ENCODE results near the gene GMIP.
A peak's percentile ranks its signal among the peaks of the same experiment; 100 is the strongest.
"Not testable (repeated sequence)": the region's sequence is repeated elsewhere in the genome, so short reads cannot be mapped to it uniquely, and the experiment has no call there.

Gene GMIP

DNA sequence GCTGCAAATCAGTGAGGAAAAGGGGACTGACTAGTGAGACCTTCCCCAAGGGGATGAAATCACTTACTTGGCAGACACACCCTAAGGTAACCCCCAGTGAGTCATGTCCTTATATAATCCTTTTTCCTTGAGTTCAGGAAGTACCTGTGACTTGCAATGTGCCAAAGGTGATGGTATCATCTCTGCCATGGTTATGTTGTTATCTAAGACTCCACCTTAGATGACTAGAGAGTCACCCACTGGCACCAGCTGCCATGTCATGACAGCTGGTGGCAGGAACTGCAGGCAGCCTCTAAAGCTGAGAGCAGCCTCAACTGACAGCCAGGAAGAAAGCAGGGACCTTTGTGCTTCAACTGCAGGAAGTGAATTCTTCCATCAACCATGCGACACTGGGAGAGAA, 37.4 kb downstream of the GMIP start:
- no peak for DNase-seq (ENCODE audit: low read depth)

DNA sequence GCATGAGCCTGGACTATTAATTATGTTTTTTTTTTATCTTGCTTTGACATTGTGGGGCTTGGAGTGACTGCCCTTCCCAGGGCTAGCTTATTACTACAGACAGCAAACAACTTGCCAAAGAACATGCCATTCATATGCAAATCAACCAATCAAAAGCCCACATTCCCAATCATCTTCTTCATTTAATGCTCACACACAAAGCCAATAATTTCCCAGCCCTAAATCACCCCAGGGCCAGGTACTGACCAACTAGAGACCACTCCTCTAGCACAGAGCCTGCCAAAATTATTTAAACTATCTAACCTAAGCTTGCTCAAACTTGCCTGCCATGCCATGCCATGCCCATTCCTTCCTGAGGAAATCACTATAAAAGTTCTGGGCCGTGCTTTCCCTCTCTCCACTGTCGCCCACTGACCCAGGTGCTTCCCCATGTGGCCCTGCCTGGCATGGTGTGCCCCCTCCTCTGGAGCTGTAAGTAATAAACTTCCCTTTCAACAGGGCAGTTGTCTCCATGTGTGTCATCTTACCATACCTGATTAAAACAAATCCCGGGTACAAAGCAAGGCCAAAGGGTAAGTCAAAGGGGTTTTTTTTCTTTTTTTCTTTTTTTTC, 40.6 kb downstream of the GMIP start:
- no peak for DNase-seq (ENCODE audit: low read depth)

DNA sequence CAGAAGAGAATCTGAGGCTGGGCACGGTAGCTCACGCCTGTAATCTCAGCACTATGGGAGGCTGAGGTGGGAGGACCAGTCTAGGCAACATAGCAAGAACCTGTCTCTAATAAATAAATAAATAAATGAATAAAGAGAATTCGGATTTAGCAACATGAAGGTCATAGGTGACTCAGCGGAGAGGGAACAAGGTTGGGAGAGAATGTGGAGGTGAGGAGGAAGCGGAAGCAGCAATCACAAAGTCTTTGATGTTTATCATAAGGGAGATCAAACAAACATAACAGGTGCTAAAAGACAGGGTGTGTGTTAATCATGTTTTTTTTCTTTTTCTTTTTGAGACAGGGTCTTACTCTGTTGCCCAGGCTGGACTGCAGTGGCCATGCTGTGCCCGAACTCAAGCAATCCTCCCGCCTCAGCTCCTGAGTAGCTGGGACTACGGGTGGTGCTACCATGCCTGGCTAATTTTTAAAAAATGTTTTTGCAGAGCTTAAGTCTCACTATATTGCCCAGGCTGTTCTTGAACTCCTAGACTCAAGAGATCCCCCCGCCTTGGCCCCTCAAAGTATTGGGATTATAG, 41.2 kb downstream of the GMIP start:
- no peak for DNase-seq (ENCODE audit: low read depth)

DNA sequence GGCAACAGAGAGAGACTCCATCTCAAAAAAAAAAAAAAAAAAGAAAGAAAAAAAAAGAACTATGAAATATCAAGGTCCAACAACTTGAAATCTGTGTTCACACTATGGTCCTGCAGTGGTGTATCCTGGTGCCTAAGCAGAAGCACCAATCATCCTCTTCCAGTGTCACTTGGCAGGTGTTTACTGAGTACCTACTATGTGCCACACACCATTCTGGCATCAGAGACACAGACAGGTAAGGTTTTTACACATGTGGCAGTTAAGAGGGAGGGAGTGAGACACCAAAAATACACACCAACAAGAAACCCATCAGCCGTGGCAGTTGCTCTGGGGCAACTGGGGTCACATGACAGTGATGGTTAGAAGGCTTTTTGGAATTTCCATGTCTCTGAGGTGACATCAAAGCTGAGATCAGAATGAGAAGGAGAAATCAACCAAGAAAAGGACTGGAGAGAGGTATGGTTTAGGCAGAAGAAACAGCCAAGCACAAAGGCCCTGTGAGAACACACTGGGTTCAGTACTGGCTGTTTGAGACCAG, 42.6 kb downstream of the GMIP start:
- no peak for DNase-seq (ENCODE audit: low read depth)

DNA sequence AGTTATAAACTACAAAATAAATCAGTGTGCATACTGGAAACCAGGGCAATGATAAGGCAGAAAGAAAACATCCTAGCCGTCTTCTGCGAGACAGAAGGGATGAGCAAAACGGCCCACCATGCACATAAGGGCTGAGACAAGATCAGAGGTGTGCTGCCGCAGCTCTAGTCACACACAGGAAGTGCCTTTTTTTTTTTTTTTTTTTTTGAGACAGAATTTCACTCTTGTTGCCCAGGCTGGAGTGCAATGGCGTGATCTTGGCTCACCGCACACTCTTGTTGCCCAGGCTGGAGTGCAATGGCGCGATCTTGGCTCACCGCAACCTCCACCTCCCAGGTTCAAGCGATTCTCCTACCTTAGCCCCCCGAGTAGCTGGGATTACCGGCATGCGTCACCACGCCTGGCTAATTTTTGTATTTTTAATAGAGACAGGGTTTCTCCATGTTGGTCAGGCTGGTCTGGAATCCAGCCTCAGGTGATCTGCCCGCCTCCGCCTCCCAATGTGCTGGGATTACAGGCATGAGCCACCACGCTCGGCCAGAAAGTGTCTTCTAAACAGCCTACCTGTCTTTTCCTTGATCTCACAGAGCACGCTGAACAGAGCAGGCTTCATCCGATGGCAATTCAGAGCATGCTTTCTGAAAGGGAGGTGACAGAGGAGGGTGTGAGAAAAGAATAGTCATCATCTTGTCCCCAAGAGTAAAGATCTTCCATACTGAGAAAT, 44.6 kb downstream of the GMIP start:
- DNase-seq (ENCODE audit: low read depth): not testable (repeated sequence)

DNA sequence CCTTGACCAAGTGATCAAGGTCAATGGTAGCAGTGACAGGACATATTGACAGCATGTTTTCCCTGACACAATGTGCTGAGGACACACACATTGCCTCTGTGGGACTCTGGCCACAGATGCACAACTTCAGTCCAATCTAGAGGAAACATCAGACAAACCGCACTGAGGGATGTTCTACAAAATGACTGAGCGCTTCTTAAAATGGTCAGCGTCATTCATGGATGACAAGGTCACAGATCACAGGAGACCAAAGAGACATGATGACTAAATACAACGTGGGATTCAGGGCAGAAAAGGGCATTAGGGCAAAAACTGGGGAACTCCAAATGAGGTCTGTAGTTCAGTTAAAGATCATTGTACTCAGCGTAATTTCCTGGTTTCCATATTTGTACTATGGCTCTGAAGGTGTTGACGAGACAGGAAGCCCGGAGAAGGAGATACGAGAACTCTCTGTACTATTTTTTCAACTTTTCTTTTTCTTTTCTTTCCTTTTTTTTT, 45.6 kb downstream of the GMIP start:
- DNase-seq (ENCODE audit: low read depth): peak; percentile 53

DNA sequence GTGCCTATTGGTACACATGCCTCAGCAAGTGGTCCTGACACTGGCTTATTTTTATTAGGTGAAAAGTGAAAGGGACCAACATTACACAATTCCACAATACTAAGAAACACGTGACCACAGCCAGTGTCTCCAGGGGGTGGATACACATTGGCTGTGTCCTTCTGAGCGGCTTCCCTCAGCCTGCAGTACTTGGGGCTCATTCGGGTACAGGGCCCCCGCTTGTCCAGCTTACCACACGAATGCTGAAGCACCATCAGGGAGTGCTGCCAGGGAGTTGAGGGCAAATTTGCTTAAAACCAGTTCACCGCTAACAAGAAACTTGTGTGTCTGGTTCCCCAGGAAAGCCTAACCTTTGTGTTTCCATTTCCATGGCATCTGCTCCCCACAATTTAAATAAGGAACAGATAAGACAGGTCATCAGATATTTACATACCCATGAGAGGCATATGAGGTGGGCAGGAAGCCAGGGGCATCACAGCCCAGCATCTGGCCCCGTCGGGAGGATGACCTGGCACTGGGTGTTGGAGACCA, 48.2 kb downstream of the GMIP start:
- no peak for DNase-seq (ENCODE audit: low read depth)

DNA sequence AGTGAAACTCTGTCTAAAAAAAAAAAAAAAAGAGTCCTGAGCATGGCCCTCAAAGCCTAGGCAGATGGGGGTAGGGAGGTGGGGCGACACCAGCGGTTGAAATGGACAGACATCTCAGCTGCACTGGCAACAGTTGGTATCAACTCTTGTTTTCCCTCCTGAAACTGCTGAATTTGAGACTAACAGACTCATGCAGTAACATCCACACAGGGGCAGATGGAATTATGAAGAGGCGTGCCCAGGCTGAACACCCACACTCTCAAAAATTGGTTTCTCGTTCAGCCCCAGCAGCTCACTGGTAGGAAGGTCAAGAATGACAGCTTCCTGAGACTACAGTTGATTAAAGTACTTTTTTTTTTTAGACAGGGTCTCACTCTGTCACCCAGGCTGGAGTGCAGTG, 49.1 kb downstream of the GMIP start:
- no peak for DNase-seq (ENCODE audit: low read depth)

DNA sequence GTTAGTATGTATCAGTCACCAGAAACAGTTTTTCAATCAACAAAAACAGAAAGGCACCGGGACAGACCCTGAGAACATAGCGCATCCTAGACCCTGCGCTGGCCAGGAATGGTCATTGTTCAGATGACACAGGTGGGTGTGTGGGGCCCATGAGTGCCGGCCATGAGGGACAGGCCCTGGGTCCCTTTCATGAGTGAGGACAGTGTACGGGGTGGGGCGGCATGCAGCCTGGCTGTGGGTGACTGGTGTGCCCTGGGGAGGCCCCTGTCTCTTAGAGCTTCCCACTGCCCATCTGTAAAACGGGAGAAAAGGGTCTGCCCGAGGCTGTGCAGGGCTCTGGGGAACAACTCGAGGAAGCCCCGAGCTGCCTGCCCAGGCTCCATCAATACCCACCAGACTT, 50.8 kb downstream of the GMIP start:
- no peak for DNase-seq (ENCODE audit: low read depth)

DNA sequence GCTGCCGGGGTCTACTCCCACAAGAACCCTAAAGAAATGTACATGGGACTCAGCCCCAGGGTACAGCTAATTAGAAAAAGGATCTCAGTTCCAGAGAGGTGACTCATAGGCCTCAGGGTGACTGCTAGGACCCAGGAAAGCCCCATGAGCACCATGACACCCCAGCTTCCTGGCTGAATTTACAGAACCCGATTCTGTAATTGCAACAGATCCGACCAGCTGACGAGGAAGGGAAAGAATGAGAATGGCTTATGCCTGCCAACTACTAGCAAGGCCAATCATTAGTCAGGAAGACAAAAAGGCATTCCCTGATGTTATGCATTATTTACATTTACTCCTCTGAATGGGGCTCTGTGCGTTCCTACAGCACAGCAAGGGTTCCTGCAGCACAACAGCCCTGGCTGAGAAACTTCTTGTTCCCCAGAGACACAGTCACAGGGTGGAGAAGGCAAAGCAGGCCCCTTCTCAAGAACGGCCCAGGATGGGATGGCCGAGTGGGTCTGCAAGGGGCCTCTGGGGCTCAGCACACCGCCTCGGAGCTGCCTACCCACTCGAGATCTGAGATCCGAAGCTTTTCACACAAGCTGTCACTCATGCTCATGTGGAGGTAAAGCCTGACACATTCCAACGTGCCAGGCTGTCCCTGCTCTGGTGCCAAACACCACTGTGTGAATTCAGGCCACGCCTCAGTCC, 52.2 kb downstream of the GMIP start:
- DNase-seq (ENCODE audit: low read depth): no peak

DNA sequence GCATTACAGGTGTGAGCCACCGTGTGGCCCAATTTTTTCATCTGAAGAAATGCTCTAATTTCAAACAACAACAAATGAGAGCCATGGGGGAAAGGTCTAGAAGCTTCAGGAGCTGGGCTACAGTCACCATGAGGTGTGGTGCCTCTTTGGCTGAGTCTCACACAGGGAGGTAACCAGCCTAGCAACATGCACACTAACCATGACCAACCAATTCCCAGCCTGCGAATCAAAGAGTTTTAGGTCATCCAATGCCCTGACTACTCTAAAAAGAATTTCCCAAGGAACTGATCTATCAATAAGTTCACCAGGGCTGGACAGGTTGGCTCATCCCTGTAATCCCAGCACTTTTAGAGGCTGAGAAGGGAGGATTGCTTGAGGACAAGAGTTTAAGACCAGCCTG, 54.9 kb downstream of the GMIP start:
- DNase-seq (ENCODE audit: low read depth): no peak

DNA sequence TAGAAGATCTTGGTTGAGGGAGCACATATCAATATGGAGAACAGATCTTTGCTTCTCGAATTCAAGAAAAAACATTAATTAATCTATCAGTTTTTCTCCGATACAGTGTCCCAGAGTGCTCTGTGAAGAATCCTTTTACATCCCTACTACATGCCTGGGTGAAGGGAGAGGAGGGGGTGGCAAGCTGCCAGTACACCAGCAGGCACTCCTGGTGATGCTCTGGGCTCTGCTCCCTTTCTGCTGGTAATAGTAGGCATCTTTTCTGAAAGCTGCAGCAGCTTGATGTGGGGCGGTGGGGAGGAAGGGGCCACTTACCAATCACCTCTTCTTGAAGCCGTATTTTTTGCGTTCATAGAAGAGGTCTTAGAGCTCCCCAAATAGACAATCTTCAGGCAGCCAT, 55.7 kb downstream of the GMIP start:
- DNase-seq (ENCODE audit: low read depth): no peak

DNA sequence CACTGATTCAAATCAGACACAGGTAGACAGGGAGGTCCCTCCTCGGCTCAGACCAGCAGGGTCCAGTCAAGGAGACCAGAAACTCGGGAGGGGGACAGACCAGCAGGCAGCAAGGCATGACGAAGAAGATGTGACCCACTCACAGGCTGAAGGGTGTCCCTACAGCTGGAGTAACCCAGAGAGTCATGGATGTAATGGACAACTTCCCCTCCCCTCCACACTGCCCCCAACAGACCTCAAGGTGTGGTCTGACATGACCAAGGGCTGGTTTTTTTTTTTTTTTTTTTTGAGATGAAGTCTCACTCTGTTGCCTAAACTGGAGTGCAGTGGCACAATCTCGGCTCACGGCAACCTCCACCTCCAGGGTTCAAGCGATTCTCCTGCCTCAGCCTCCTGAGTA, 59.1 kb downstream of the GMIP start:
- no peak for DNase-seq (ENCODE audit: low read depth)

DNA sequence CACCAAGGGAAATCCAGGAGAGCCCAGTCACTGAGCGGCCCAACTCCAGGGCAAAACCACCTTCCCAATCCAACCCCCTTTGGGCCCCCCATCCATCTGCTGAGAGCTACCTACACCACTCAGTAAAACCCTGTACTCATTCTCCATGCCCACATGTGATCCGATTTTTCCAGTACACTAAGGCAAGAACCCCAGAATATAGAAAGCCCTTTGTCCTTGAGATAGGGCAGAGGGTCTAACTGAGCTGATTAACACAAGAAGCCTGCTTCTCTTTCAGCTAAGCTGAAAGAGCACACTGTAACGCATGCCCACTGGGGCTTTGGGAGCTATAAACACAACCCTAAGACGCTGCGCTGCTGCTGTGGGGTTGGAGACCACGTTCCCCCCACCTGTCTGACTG, 61.0 kb downstream of the GMIP start:
- DNase-seq (ENCODE audit: low read depth): no peak

DNA sequence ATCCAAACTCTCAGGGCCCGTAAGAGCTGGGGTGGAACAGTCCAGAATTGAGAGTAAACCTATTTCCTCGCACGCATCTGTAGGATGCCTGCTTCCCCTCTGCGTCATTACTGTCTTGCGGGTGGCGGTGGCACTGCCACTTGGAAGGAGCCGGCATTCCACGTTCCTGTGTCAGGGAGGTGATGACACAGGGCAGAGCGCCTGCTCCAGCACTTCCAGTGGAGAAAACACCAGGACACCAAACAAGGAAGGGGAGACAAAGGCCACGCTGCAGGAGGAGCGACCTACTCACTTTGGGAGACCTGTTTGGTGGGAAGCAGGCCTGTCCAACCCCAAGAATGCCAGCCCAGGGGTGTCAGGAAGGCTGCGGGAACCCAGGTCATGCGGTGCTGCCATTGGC, 62.1 kb downstream of the GMIP start:
- no peak for DNase-seq (ENCODE audit: low read depth)

DNA sequence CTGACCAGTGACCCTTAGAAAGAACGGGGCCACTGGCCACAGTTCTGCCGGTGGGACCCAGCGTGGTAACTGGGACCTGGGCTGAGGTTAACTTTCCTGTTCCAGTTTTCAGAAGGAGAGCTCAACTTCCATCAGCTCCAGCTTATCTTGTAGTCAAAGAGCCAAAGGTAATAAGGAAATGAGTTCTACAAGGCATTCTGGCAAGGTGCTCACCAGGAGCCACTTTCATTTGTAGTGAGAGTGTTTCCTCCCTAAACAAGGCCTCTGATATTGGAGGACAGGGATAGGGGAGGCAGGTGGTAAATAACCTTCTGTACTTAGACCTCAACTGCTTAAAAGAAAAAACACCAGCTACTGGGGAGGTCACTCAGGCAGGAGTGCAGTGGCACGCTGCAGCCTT, 63.0 kb downstream of the GMIP start:
- DNase-seq (ENCODE audit: low read depth): no peak

DNA sequence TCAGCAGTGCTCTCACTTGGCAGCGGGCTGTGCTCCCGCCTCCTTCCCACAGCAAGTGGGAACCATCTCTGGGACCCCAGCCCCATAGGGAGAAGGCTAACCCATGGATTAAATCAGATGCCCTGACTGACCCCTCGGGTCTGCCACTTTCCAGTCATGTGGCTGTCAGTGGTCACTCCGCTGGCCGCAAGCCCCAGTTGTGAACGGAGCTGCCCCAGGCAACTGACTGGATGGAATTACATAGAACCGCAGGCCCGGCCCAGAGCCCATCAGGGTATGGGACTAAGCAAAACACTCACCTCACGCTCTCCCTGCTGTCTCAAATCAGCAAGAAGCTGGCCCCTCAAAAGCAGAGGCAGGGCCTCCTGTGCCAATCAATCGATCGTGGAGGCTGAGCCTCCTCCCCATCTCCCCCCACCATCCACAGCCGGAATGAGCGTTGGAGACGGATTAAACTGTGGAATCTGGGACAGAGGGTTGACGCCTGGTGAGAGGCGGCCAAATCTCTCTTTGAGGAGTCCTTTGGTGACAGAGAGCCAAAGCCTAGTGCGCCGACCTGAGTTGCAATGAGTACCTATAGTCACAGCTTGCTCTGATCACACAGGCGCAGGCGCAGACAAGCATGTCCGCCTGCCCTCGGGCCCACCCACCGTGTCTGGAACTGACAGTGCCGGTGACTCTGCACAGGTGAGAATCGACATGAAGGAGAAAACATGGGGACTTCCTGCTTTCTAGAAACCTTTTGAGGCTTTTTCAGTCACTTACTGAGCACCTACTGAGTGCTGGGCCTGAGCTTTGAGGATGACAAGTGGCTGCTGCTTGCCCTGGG, 63.7 kb downstream of the GMIP start:
- DNase-seq (ENCODE audit: low read depth): no peak
